KMS-11 (cell line): Measurements from ENCODE around the gene CEPT1.

Experiments
- H2AFZ ChIP-seq: fragments of 200-600 bp; sonication (generic); 2 replicates; pipeline ENCODE4 v1.6.1; 2016; ENCODE audit warnings: antibody characterized with exemption, mixed run types, low read depth
- H3K27ac ChIP-seq: fragments of 200-600 bp; sonication (generic); 2 replicates; pipeline ENCODE4 v1.6.1; 2016; ENCODE audit warnings: mild to moderate bottlenecking, mixed run types
- H3K27me3 ChIP-seq: fragments of 200-600 bp; sonication (generic); 2 replicates; pipeline ENCODE4 v1.6.1; 2017; ENCODE audit warnings: mild to moderate bottlenecking, low read depth, mixed run types, moderate library complexity; ENCODE audit not compliant: insufficient read depth
- H3K36me3 ChIP-seq: fragments of 200-600 bp; sonication (generic); 2 replicates; pipeline ENCODE4 v1.6.1; 2017; ENCODE audit warnings: mild to moderate bottlenecking, mixed run types; ENCODE audit not compliant: insufficient read depth
- H3K4me1 ChIP-seq: fragments of 200-600 bp; sonication (generic); 2 replicates; pipeline ENCODE4 v1.6.1; 2016; ENCODE audit warnings: mild to moderate bottlenecking, low read depth, mixed run types; ENCODE audit not compliant: poor library complexity, severe bottlenecking
- H3K4me2 ChIP-seq: fragments of 200-600 bp; sonication (generic); 2 replicates; pipeline ENCODE4 v1.7.0; 2016; ENCODE audit warnings: mild to moderate bottlenecking, mixed run types
- H3K4me3 ChIP-seq: fragments of 200-600 bp; sonication (generic); IDR thresholded peaks from 2 replicates; pipeline ENCODE4 v1.6.1; 2017; ENCODE audit warnings: low read depth, low read length, mixed read lengths; ENCODE audit not compliant: insufficient read depth
- H3K79me2 ChIP-seq: fragments of 200-600 bp; sonication (generic); 2 replicates; pipeline ENCODE4 v1.6.1; 2016; ENCODE audit warnings: low read depth, mixed run types; ENCODE audit not compliant: insufficient read depth
- H3K9ac ChIP-seq: fragments of 200-600 bp; sonication (generic); 2 replicates; pipeline ENCODE4 v1.6.1; 2016; ENCODE audit warnings: mild to moderate bottlenecking, mixed run types
- H4K20me1 ChIP-seq: fragments of 200-600 bp; sonication (generic); 2 replicates; pipeline ENCODE4 v1.6.1; 2016; ENCODE audit warnings: mild to moderate bottlenecking, mixed run types; ENCODE audit not compliant: insufficient read depth
- TF ChIP-seq, protein P1 (sequence below): fragments of 200-600 bp; sonication (generic); conservative IDR thresholded peaks from 2 replicates; pipeline ENCODE4 v1.6.1; 2017; ENCODE audit warnings: low read depth, mild to moderate bottlenecking, antibody characterized with exemption, low read length, moderate library complexity, mixed read lengths

Gene CEPT1

DNA sequence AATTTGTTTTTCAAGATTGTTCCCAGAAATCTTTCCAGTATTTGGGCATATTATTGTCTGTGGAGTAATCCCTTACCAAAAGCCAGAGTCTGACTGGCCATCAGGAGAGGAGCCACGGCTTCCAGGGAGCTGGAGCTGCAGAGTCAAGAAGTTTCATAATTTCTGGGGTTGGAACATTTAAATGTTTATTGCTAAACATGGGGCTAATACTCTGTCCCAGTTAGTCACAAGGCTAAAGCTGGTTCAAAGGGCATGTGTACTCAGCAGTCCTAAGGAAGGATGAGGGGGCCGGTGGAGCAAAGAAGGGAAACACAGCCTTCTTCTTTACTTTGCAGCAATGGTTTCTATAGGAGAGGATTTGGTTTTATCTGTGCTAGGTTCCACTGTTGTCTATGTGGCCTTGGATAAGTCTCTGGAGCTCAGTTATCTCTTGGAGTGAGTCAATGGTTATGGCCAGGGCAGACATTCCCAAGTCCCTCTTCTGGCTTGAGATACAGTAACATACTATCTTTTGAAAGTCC lies 51.0 kb downstream of the CEPT1 start:
- Histone ChIP-seq H3K4me2 (no peak overlapping the region), H3K79me2 (no peaks in the 10 kb centered on the region), H3K27ac (no peak overlapping the region), H3K4me3 (no peak overlapping the region), H3K36me3 (no peaks in the 10 kb centered on the region), H3K27me3 (no peaks in the 10 kb centered on the region), H3K9ac (no peak overlapping the region), H3K4me1 (peaks cover 9% of the 10 kb centered on the region), H4K20me1 (no peaks in the 10 kb centered on the region), H2AFZ (no peak overlapping the region)
- TF ChIP-seq, protein P1, sequence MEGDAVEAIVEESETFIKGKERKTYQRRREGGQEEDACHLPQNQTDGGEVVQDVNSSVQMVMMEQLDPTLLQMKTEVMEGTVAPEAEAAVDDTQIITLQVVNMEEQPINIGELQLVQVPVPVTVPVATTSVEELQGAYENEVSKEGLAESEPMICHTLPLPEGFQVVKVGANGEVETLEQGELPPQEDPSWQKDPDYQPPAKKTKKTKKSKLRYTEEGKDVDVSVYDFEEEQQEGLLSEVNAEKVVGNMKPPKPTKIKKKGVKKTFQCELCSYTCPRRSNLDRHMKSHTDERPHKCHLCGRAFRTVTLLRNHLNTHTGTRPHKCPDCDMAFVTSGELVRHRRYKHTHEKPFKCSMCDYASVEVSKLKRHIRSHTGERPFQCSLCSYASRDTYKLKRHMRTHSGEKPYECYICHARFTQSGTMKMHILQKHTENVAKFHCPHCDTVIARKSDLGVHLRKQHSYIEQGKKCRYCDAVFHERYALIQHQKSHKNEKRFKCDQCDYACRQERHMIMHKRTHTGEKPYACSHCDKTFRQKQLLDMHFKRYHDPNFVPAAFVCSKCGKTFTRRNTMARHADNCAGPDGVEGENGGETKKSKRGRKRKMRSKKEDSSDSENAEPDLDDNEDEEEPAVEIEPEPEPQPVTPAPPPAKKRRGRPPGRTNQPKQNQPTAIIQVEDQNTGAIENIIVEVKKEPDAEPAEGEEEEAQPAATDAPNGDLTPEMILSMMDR, result no peak

DNA sequence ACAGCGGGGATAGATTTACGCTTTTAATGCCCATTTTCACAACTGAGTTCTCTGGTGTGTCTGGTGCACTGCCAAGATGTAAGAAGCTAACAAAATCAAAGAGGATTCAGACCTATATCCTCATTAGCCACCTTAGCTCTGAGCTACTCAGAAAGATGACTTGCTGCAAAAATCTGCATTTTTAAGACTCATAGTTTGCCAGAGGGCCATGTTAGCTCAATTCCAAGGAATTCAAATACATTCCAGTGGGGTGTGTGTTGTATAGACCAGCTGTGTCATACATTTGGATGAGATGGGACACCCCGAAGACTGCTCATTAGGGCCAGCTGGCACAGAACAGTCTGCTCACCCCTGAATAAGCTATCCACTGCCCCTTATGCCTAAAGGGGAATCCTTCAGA lies 51.5 kb downstream of the CEPT1 start:
- H3K9ac ChIP-seq, result no peak overlapping the region
- no peak overlapping the region for H2AFZ ChIP-seq
- H3K79me2 ChIP-seq, result no peaks in the 10 kb centered on the region
- no peak overlapping the region for H3K4me2 ChIP-seq
- no peaks in the 10 kb centered on the region for H3K36me3 ChIP-seq
- no peaks in the 10 kb centered on the region for H4K20me1 ChIP-seq
- TF ChIP-seq, protein P1, result no peak
- H3K4me1 ChIP-seq, result peaks cover 9% of the 10 kb centered on the region
- no peak overlapping the region for H3K4me3 ChIP-seq
- H3K27me3 ChIP-seq, result no peaks in the 10 kb centered on the region
- no peak overlapping the region for H3K27ac ChIP-seq

DNA sequence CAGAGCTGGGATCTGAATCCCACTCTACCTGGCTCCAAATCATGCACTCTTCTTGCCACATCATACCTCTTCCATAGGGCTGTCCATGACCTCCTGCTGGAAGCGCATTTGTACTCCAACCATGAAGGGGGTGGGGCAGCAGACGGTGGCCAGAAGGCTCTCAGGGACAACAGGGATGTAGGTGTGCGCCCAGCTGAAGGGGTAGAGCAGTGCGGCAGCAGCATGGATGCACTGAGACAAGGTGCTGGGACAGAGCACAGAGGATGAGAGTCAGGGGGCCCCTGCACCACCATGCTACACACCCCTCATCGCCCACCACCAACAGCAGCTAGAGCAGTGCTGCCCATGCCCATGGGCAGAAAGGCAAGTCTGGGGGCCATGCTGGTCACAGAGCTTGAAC lies 52.1 kb downstream of the CEPT1 start:
- no peak overlapping the region for H3K4me2 ChIP-seq
- H2AFZ ChIP-seq, result no peak overlapping the region
- TF ChIP-seq, protein P1, result no peak
- no peaks in the 10 kb centered on the region for H3K27me3 ChIP-seq
- H4K20me1 ChIP-seq, result no peaks in the 10 kb centered on the region
- H3K79me2 ChIP-seq, result no peaks in the 10 kb centered on the region
- H3K4me1 ChIP-seq, result peaks cover 9% of the 10 kb centered on the region
- H3K27ac ChIP-seq, result no peak overlapping the region
- H3K4me3 ChIP-seq, result no peak overlapping the region
- no peak overlapping the region for H3K9ac ChIP-seq
- no peaks in the 10 kb centered on the region for H3K36me3 ChIP-seq

DNA sequence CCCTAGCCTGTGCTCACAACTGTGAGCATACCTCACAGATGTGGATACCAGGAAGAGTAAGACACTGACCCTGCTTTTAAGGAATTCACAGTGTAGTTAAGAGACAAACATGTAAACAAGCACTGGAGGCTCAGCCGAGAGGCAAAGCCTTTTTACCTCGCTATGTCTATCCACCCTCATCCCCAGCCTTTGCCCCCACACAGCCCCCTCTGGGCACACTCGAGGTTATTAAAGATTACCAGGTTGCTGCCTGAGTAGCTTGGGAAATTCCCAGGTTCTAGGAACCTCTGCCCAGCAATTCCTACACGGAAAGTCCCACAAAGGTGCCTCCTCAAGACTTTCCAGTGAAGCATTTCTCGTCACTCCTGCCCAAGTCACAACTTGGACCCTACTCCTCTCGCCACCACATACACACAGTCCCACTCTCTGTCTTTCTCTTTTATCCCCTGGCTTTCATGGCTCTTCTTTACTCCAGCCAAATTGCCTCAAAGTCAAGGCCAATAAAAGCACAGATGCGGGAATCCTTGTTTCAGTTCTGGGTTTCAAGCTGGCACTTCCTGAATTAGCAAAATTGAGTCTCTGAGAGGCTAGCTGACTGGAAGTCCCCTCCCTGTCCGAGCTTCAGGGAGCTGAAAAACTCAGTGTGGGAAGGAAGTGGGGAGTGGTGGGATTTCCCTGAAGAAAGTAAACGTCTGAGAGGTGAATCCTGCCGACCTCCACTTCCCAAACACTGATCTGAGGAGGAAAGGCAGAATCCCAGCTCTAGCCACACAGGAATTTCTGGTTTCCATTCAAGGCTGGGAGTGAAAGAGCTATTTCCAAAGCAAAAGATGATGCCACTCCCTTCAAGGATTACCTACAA lies 52.9 kb downstream of the CEPT1 start:
- Histone ChIP-seq H2AFZ (no peak overlapping the region), H3K4me2 (peak overlapping the region; percentile 12; the same call in 1 of the 2 replicates), H4K20me1 (no peaks in the 10 kb centered on the region), H3K4me1 (peaks cover 9% of the 10 kb centered on the region), H3K36me3 (no peaks in the 10 kb centered on the region), H3K27ac (no peak overlapping the region), H3K9ac (no peak overlapping the region), H3K4me3 (no peak overlapping the region), H3K27me3 (no peaks in the 10 kb centered on the region), H3K79me2 (no peaks in the 10 kb centered on the region)
- TF ChIP-seq, protein P1, result no peak
